Activated CD8-positive, alpha-beta memory T cell treated with anti-CD3 and anti-CD28 coated beads for 36 hours (primary cell): Measurements from ENCODE around the gene C16orf78. TPM values are rescaled to one million over a fixed set of nuclear protein-coding genes. Genes with fewer than 3 reads are reported as not detected.

ENCODE experiments used
- CTCF ChIA-PET: fragments of 350-600 bp; sonication (Branson Sonifier 250); formaldehyde crosslinking; loops from one replicate; lab custom pipeline; 2021; ENCODE audit warnings: antibody characterized with exemption; lab: Charles Lee
- POLR2A ChIA-PET: fragments of 350-600 bp; sonication (Branson Sonifier 250); formaldehyde crosslinking; loops from one replicate; lab custom pipeline; 2021; ENCODE audit warnings: antibody characterized with exemption; lab: Charles Lee
- total RNA-seq, 2 experiments: library from RNA; stranded (reverse); gene quantifications; one replicate each; pipeline ENCODE4 v1.2.3, GENCODE V29; 2021

C16orf78 gene
- total RNA-seq, 2 experiments from 2014 or later = not detected

DNA sequence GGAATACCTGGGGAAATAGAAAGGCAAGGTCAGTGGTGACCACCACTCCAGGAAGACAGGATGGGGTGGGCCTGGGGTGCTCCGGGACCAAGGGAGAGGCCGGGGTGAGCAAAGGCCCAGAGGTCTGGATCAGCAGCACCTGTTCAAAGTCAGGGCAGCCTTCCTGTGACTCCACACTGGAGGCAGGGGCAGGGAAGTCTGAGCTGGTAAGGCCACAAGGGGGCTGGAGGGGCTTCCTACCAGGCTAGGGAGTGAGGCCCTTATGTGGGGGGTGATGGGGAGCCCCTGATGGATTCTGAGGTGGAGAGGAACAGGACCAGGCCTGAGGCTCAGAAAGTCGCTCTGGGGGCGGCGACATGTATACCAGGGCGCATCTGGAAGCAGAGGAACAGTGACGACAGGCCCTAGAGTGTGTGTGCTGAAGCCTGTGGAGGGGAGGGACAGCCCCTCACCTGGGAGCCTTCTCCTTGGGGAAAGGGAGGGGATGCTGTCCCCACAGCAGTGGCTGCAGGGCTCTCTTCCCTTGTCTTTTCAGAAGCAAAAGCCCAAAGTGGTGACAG lies 3.7 kb downstream of the C16orf78 start:
- CTCF ChIA-PET = no interaction called here
- POLR2A ChIA-PET = no interaction called here

DNA sequence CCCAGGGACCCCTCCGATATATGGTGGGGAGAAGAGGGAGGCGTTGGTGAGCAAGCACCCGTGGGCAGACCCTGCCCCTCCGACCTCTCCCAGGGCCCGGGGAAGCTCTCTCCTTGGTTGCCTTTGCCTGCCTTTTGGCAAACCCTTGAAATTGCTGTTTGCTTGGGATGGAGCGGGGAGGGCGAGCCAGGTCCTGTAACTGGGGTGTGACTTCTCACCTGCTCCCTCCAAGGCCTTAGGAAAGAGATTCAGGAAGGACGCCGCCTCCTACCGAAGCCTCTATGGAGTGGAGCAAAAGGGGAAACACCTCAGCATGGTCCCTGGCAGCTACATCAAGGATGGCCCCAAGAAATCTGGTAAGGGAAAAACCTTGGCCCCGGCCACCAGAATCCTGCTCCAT lies 4.6 kb downstream of the C16orf78 start:
- ChIA-PET CTCF (no interaction called here), POLR2A (no interaction called here)

DNA sequence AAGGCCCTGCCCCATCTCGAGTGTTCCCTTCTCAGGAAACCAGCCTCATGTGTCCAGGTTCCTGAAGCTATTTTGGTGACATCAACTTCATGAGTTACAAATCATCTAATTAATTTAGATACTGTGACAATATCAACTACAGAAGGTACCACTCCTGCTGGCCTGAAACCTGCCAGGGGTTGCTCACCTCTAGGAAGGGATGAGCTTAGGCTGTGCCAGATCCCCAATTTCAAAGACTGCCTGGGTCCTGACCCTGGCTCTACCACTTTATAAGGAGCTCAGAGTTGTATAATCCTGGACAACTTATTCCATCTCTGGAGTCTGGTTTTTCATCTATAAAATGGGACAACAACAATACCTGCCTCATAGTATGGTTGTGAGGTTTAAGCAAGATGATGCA lies 5.2 kb downstream of the C16orf78 start:
- POLR2A ChIA-PET = no interaction called here
- CTCF ChIA-PET = no interaction called here

DNA sequence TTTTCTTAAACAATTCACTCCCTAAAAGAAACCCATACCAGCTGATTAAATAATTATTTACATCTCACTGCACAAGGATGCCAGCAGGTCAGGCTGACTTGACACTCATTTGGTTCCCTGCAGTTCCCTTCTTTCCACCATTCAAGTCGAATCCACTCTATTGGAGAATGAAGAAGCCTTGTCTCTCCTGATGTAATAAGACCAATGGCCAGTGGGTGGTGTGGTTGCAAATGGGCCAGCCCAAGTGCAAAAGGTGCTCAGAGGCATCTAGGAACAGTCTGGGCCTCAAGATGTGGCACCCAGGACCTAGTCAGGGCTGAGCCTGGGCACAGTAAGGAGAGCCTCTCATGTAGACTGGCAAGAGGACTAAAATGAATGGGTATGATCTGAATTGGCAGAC lies 9.3 kb downstream of the C16orf78 start:
- ChIA-PET CTCF (no interaction called here), POLR2A (no interaction called here)

DNA sequence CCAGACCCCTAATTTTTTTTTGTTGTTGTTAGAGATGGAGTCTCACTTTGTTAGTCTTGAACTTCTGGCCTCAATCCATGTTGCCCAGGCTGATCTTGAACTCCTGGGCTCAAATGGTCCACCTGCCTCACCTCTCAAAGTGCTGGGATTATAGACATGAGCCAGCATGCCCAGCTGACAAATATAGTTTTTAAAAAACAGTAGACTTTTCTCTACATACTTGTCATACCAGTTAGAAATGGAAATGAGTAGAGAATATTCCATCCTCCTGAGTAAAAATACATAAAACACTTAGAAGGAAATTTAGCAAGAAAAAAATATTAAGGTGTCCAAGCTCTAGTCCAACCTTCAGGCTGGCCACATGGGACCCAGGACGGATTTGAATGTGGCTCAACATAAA lies 21.4 kb downstream of the C16orf78 start:
- CTCF ChIA-PET = no interaction called here
- POLR2A ChIA-PET = no interaction called here

DNA sequence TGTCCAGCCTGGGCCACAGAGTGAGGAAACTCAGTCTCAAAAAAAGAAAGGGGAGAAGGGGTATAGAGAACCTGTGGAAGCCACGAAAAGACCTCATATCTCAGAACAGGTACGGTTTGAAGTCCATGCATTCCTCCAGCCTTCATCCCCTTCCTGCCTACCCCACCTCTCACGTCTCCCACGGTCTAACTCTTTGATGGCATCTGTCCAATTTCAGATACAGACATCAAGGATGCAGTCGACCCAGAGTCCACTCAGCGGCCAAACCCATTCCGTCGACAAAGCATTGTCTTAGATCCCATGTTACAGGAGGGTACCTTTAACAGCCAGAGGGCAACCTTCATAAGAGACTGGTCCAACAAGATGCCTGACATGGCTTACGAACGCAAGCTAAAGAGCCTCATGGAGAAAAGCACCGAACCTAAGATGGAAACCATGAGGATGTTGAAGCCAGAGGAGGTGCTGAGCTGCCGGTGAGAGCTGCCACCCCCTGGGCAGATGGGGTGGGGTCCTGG lies 22.7 kb downstream of the C16orf78 start:
- ChIA-PET CTCF (no interaction called here), POLR2A (no interaction called here)

DNA sequence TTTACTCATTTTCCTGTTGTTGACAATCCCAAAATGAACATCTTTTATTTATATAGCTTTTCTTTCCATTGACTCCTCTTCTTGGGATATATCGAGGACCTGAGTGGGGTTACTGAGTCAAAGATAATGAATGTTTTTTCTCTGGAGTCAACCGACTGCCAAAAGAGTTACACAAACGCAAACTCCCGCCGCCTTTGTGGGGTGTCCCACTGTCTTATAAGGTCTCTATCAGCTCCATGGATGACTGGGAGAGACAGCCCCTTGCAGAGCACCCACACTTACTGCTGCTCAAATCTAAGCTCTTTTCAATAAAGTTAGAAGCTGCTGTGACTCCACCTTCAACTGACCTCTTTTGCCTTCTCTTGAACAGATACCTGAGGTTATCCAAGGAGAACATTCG lies 25.2 kb downstream of the C16orf78 start:
- POLR2A ChIA-PET = no interaction called here
- CTCF ChIA-PET = no interaction called here

DNA sequence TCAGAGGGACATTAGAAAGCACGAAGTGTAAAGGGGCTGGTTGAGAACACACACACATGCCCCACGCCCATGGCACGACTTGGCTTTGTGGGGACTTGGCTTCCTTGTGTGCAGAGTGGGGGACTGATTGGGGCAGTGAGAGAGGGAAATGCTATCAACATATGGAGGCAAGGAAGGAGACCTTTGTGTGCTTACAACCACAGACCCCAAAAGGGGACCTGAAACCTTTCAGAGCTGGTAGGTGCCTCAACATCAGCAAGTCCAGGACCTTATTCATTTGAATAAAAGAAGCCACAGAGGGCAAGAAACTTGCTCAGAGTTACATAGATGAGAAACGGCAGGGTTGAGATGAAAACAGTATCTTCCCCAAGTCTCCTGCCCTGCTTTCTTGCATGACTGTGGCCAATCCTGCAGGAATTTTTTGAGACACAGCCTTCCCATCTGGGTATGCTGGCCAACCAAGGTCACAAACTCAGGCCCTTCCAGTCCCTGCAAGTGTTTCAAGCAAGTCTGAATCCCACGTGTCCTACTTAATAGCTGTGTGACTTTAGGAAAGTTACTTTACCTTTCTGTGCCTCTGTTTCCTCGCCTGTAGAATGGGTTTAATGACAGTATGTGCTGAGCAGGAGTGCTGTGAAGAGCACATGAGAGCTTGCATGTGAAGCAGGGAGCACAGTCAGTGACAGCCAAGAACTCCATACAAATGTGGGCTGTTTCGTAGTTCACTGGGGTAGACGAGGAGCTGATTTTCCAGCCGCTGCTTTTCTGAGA lies 26.2 kb downstream of the C16orf78 start:
- CTCF ChIA-PET = no interaction called here
- POLR2A ChIA-PET = no interaction called here

DNA sequence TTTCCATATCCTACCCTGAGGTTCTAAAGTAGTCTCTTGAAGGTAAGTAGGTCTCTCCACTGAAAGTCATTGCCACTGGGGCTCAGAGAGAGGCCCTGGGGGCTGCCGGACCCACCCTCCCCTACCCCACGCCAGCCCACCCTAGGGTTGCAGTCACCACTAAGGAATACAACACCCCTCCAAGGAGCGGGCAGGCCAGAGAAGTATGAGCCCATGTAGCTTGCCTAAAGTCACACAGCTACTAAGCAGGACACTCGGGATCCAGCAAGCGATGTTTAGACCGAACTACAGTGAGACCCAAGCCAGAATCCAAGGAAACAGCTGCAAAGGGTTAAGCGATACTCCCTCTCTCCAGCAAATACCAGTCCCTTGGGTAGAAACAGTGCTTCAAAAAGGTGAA lies 27.0 kb downstream of the C16orf78 start:
- ChIA-PET POLR2A (no interaction called here), CTCF (no interaction called here)

DNA sequence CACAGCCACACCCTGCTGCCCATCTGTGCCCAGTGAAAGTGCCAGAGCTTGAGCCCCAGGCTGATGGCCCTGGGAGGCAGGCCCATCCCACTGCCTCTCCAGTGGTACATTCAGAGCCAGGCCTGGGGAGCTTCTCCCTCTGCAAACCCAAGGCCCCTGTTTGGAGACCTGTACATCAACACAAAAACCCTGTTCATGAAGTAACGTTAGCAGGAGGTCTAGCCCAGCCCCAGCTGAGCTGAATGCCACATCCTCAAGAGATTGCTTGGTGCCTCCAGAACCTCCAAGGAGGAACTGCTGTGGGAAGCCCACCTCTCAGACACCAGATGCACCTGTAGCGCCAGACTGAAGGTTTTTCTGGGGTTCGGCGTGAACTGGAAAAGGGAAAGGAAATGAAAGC lies 31.5 kb downstream of the C16orf78 start:
- POLR2A ChIA-PET = no interaction called here
- CTCF ChIA-PET = no interaction called here

DNA sequence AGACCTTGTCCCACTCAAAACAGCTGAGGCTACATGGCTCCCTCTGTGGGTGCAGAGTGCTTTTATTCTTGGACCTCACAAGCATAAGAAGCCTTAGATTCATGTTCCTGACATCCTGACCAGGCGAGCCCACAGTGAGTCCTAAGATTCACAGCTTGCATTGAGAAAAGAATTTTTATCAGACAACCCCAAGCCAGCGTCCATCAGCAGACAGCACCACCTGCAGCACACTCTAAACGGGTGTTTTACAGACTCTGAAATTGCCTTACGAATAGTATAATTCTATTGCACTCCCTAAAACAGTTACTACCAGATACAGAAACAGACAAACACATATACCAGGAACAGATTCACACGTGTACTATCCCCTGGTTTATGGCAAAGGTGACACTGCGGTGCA lies 31.9 kb downstream of the C16orf78 start:
- ChIA-PET CTCF (interaction anchor here (1.0 kb wide), 1 partner anchor 54 kb away, joined by 3 read pairs; no protein-coding TSS in a partner anchor), POLR2A (no interaction called here)

DNA sequence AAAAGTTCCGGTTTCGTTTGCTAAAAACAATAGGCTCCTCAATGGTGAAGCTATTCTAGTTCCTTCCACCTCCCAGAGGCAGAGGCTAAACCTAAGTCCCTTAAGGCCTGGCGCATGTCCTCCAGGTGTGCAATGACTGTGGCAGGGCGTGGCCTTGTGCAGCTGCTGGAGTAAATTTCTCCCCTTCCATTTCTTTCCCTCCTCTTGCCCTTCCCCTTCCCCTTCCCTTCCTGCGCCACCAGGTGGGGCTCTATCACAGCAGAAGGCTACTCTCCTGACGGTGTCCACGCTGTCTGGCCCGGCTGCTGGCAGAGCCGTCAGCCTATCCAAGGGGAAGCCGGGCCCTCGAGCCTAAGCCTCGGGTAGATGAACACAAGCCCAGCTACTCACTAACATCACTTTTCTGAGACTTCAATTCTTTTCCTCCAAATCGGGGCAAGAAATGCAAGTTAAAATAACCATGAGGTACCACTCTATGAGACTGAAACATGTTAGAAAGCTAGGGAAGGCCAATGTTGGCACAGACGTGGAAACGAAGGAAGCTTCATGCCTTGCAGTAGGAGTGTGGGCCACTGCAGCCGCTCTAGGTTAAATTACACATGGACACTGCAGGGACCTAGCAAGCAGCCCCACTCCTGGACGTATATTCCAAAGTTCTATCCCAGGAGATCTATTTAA lies 34.4 kb downstream of the C16orf78 start:
- ChIA-PET POLR2A (no interaction called here), CTCF (interaction anchor here (0.8 to 1.9 kb wide), 5 partner anchors 11 to 185 kb away, joined by 3 to 12 read pairs (median 3); no protein-coding TSS in a partner anchor)

DNA sequence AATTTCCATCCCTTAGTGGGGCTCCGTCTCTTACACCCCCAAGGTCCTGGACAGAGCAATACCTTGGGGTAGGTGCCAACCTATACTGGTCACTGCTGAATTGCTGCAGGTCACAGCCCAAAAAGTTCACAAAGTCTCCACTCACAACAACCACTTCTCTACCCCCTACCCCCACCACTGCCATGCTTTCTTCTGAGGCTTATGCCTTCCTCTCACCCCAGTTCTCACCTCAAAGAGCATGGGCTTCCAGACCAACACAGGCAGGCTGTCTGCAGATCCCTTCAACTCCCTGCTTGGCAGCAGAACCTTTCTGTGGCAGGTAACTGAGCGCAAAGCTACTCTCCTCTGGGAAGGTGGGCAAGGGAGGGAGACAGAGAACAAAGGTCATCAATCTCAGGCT lies 35.5 kb downstream of the C16orf78 start:
- CTCF ChIA-PET = interaction anchor here (1.5 to 1.9 kb wide), 3 partner anchors 179 to 184 kb away, joined by 3 to 12 read pairs (median 3); no protein-coding TSS in a partner anchor

DNA sequence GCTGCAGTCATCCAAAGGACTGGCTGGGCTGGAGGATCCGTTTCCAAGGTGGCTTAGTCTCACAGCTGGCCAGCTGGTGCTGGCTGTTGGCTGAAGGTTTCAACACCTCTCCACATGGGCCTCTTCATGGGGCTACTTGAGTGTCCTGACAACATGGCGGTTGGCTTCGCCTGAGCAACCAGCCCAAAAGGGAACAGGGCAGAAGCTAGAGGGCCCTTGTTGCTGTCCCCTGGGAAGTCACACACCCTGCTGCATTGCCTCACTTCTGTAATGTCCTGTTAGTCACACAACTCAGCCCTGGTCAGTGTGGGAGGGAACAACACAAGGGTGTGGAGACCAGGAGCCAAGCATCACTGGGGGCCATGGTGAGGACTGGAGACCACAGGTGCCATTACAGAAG lies 36.6 kb downstream of the C16orf78 start:
- ChIA-PET CTCF (interaction anchor here (1.5 kb wide), 1 partner anchor 183 kb away, joined by 3 read pairs; no protein-coding TSS in a partner anchor), POLR2A (no interaction called here)

More for the DNA sequence above, 35.5 kb downstream of the C16orf78 start:
- POLR2A ChIA-PET = no interaction called here

DNA sequence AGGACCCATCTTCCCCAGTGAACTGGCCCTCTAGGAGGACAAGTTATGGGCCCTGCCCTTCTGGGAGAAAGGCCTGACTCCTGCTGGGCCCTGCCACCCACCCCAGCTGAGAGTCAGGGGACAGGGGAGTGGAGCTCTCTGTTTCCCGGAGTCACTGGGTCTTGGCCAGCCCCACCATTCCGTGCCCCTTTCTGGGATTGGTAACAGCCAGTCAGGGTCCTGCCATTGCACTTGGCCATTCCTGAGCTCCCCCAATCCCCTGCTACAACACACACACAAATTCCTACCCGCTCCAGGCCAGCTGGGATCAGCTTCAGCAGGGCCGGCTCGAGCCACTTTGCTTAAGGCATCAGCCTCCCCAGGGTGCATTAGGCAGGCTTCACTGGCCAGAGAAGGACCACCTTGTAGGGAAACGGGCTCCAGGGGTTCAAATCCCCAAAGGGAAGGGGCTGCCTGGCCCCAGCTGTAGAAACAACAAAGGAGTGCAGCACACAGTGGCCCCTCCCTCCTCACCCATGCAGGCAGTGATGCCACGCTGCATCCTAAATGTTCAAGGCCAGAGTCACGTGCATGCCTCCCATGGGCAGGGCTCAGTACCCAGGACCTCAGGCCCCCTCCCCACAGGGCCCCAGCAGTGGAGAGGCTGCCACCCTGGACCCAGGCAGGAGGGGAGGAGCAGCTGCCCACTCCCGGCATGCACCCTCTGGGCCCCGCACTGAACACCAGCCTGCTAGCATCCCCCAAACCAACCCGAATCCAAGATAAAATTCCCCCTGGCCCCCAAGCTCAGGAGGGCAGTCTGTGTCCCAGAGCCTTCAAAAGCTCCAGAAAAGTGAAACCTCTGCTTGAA lies 37.7 kb downstream of the C16orf78 start:
- ChIA-PET POLR2A (interaction anchor here (0.5 kb wide), 1 partner anchor 390 kb away, joined by 3 read pairs; no protein-coding TSS in a partner anchor), CTCF (no interaction called here)

DNA sequence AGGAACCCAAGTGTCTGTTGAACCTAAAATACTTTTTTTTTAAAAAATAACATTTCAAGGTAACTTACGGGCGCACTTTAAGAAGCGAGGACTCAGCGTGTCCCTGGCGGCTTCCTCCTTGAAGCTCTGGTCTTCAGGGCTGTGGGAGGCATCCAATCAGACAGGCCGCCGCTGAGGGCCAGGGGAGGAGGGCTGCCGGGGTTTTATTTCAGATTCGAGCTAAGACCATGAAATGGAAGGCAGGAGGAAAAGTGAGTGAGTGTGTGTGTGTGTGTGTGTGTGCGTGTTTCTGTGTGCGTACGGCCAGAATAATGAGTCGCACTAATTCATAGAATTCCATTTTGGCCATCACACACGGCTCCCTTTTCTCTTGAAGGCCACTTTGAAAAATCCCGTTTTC lies 41.1 kb downstream of the C16orf78 start:
- ChIA-PET CTCF (no interaction called here), POLR2A (no interaction called here)

DNA sequence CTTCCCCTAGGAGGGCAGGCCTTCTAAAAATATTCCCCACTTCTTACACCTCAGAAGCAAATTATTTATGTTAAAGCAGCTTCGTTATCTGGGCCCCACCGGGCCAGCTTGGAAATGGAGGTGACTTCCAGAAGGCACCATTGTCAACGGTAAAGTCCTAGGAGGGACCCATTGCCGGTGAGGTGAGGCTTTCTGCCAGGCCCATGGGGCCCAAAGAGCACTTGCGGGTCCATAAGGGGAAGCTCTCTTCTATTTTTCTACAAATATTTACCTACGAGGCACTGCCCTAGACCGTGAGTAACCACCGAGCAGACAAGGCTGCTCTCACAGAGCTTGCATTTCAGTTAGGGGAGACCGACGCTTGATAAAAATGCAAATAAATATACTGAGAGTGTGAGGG lies 41.5 kb downstream of the C16orf78 start:
- POLR2A ChIA-PET = no interaction called here

DNA sequence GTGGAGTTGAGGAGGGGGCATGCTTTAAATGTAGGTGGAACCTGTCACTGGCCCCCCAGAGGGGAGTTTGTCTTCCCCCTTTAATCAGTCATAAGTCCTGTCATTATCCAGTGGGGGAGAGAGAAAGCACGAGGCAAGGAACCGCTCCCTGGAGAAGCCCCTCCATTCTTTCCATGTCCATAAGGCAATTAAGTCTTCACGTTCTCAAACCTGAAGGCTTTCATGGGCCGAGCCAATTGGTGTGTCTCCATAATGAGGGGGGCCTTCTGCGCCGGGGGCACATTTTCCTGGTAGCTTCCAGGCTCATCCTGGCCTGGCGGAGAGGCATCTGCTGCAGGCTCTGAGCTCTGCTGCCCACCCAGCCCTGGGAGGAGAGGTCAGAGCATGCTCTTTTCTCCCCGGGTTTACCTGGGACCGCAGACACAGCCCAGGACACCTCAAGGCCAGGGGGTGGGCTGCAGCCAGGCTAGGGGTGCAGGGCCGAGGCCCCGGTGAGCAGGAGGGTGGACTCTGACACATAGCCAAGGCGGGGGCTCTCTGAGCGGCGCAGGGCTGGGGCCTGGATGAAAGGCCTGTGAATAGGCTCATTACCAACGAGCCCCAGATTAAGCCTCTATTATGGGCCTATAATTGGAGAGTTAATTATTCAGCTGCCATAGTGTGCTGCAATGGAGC lies 42.5 kb downstream of the C16orf78 start:
- ChIA-PET POLR2A (interaction anchor here (0.7 kb wide), 2 partner anchors 173 to 225 kb away, joined by 7 to 9 read pairs; no protein-coding TSS in a partner anchor), CTCF (no interaction called here)

More for the DNA sequence above, 41.5 kb downstream of the C16orf78 start:
- CTCF ChIA-PET = no interaction called here

DNA sequence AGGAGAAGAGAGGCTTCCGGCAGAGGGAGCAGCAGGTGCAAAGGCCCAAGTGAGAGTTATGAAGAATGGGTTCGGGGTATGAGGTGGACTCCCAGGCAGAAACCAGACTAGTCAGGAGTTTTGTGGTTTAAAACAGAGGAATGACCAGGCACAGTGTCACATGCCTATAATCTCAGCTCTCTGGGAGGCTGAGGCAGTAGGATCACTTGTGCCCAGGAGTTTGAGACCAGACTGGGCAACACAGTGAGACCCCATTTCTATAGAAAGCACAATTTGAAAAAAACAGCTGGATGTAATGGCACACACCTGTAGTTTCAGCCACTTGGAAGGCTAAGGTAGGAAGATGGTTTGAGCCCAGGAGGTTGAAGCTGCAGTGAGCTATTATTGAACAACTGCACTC lies 43.8 kb downstream of the C16orf78 start:
- ChIA-PET CTCF (interaction anchor here (0.7 kb wide), 1 partner anchor 175 kb away, joined by 4 read pairs; no protein-coding TSS in a partner anchor), POLR2A (no interaction called here)
